Measurements from ENCODE around the gene DEFB113. TPM values are rescaled to one million over a fixed set of nuclear protein-coding genes. Genes with fewer than 3 reads are reported as not detected.

The DEFB113 gene
- not detected for total RNA-seq

GRCh38 chr6:49969605-49970004, at the start of gene DEFB113:
TSS of gene DEFB113 (minus strand) at chr6:49969625. CDS start at chr6:49969625, 0 bp downstream.
- TF ChIP-seq CTCF (IDR thresholded peaks at IDR 0.05) (no peak), POLR2A (IDR thresholded peaks at IDR 0.05) (no peak)
- intact Hi-C loops (cut with DNase I; ENCODE audit: low total_unique reads), result no loop called here
- Histone ChIP-seq H3K36me3 (no peaks in the 10 kb centered on the region), H3K27me3 (no peaks in the 10 kb centered on the region), H3K4me1 (no peaks in the 10 kb centered on the region), H3K9me3 (no peaks in the 10 kb centered on the region), H3K4me3 (no peak within 1 kb of the TSS), H3K27ac (no peak within 1 kb of the TSS)
- no peak for DNase-seq

DNA sequence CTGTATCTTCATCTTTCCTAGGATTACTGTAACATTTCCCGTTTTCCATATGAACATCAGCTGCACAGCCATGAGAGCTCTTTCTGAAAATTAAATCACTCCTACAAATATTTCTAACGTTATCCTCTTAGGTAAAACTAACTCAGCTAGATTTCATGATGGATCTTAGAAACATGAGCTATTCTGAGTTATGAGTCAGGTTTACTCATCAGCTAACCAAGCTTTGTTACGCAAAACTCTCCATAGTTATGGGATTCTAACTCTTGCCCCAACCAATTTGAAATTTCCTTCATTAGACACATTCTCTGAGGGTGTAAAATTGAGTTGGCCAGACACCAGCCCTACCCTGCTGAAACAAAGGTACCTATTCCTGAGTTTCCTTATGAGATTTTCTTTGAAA, 38.4 kb upstream of the DEFB113 start:
- no peak for DNase-seq
- no peak overlapping the region for H3K27ac ChIP-seq
- H3K4me1 ChIP-seq, result no peaks in the 10 kb centered on the region
- H3K36me3 ChIP-seq, result no peaks in the 10 kb centered on the region
- TF ChIP-seq POLR2A (IDR thresholded peaks at IDR 0.05) (no peak), CTCF (IDR thresholded peaks at IDR 0.05) (no peak)
- no peaks in the 10 kb centered on the region for H3K9me3 ChIP-seq
- no peak overlapping the region for H3K4me3 ChIP-seq
- intact Hi-C loops (cut with DNase I; ENCODE audit: low total_unique reads), result no loop called here
- no peaks in the 10 kb centered on the region for H3K27me3 ChIP-seq

- TF ChIP-seq POLR2A (IDR thresholded peaks at IDR 0.05), result no peak
- TF ChIP-seq CTCF (IDR thresholded peaks at IDR 0.05), result no peak
- Histone ChIP-seq H3K27ac (no peak overlapping the region), H3K4me3 (no peak overlapping the region), H3K9me3 (no peaks in the 10 kb centered on the region), H3K36me3 (no peaks in the 10 kb centered on the region), H3K4me1 (no peaks in the 10 kb centered on the region), H3K27me3 (no peaks in the 10 kb centered on the region)
- intact Hi-C loops (cut with DNase I; ENCODE audit: low total_unique reads), result no loop called here
- no peak for DNase-seq
Measured at GRCh38 chr6:50003139-50003538, 33.7 kb upstream of the DEFB113 start.

- TF ChIP-seq POLR2A (IDR thresholded peaks at IDR 0.05), result no peak
- TF ChIP-seq CTCF (IDR thresholded peaks at IDR 0.05), result no peak
- no peak for DNase-seq
Measured at GRCh38 chr6:49995278-49995677, 25.9 kb upstream of the DEFB113 start.

GRCh38 chr6:49988900-49989299, 19.5 kb upstream of the DEFB113 start:
- no peak overlapping the region for H3K4me3 ChIP-seq
- no peaks in the 10 kb centered on the region for H3K36me3 ChIP-seq
- DNase-seq, result no peak
- TF ChIP-seq CTCF (IDR thresholded peaks at IDR 0.05), result no peak
- TF ChIP-seq POLR2A (IDR thresholded peaks at IDR 0.05), result no peak
- no peaks in the 10 kb centered on the region for H3K9me3 ChIP-seq
- no peaks in the 10 kb centered on the region for H3K27me3 ChIP-seq
- H3K4me1 ChIP-seq, result no peaks in the 10 kb centered on the region
- H3K27ac ChIP-seq, result no peak overlapping the region
- intact Hi-C loops (cut with DNase I; ENCODE audit: low total_unique reads), result no loop called here

More at GRCh38 chr6:49995278-49995677, 25.9 kb upstream of the DEFB113 start:
- H3K36me3 ChIP-seq, result no peaks in the 10 kb centered on the region
- intact Hi-C loops (cut with DNase I; ENCODE audit: low total_unique reads), result no loop called here
- H3K9me3 ChIP-seq, result no peaks in the 10 kb centered on the region
- H3K4me1 ChIP-seq, result no peaks in the 10 kb centered on the region
- no peak overlapping the region for H3K27ac ChIP-seq
- no peaks in the 10 kb centered on the region for H3K27me3 ChIP-seq
- no peak overlapping the region for H3K4me3 ChIP-seq

Measured in uterus (tissue), 4 donors.